ENCODE data around the gene FRK. TPM values are rescaled to one million over a fixed set of nuclear protein-coding genes. Genes with fewer than 3 reads are reported as not detected.

FRK gene
- total RNA-seq, 4 donors from 2014 or later: 7.4 to 54.3 (median 31.2) TPM

DNA sequence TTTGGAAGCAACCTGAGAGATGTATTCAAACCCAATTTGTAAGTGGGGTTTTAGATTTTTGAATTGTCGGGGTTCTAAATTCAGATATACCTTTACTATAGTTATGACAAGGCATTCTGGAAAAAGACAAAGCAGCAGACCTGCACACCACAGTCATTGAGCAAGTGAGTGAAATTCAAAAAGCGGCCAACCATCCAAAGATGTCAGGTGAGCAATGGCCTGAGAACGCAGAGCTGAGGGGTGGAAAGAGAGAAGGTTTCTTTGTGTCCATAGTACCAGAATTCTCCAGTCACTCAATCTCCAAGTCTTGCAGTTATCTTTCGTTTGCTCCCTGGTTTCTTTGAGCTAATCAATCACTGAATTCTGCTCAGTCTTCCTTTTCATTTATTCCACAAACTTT is 1.8 kb upstream of the FRK start:
- no peak overlapping the region for H3K4me3 ChIP-seq
- H3K9me3 ChIP-seq: no peaks in the 10 kb centered on the region
- H3K4me1 ChIP-seq: no peaks in the 10 kb centered on the region
- H3K27ac ChIP-seq: no peak overlapping the region
- TF ChIP-seq, protein P1, sequence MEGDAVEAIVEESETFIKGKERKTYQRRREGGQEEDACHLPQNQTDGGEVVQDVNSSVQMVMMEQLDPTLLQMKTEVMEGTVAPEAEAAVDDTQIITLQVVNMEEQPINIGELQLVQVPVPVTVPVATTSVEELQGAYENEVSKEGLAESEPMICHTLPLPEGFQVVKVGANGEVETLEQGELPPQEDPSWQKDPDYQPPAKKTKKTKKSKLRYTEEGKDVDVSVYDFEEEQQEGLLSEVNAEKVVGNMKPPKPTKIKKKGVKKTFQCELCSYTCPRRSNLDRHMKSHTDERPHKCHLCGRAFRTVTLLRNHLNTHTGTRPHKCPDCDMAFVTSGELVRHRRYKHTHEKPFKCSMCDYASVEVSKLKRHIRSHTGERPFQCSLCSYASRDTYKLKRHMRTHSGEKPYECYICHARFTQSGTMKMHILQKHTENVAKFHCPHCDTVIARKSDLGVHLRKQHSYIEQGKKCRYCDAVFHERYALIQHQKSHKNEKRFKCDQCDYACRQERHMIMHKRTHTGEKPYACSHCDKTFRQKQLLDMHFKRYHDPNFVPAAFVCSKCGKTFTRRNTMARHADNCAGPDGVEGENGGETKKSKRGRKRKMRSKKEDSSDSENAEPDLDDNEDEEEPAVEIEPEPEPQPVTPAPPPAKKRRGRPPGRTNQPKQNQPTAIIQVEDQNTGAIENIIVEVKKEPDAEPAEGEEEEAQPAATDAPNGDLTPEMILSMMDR (IDR thresholded peaks at IDR 0.05): no peak
- no peak for TF ChIP-seq POLR2A (IDR thresholded peaks at IDR 0.05)
- no peaks in the 10 kb centered on the region for H3K36me3 ChIP-seq
- H3K27me3 ChIP-seq: no peaks in the 10 kb centered on the region
- DNase-seq: no peak

DNA sequence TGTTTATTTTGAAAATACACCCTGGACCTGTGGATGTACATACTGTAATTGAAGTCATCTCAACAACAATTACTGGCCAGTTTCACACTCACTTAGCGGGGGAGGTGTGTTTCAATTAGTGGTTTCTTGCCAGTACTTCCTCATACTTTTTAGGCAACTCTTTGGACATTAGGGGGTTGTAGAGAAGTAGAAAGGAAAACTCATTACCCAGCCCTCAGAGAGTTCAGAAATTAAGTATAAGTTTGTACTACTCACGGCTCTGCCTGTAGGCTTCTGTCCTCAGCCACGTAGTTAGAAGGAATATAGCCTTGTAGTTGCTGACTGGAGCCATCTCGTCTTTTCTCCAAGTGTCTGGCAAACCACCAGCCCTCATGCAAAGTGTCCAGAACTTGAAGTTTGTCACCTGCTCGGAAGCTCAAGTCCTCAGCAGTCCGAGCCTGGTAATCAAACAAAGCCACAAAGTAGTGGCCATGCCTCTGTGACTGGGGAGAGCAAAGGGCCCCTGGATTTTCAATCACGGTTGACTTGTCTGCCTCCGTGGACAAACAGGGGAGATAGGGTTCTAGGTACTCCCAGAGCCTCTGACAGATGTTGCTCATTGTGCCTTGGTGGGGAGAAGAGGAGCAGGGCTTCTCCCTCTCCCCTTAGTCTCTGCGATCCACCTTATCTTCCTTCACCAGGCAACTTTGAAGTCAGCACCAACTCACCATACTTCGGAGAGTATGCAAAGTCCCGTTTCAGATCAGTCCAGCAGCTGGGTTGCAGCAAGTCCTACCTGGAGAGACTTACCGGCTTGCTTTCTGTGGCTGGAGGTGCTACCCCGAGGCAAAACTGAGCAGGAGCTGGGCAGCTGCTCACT is 749 bp downstream of the FRK start:
- peak in 2 of 3 donors; percentile 50 to 64 for DNase-seq
- H3K9me3 ChIP-seq: no peaks in the 10 kb centered on the region

DNA sequence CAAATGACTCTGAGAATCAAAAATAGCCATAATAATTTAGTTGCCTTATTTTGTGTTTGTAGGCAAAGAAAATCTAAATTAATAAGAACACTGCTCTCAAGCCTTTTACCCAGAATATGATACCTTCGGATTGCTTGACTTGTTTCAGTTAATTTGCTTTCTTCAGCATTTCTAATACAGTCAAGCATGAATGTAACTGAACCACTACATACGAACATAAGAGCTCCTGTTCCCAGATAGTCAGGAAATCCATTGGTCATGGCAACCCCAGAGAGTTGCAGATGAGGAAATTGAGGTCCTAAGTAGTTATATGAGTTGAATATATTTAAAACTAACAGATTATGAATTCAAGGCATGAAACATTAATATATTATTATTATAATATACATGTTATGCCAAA is 2.9 kb downstream of the FRK start:
- no peaks in the 10 kb centered on the region for H3K4me1 ChIP-seq
- no peaks in the 10 kb centered on the region for H3K9me3 ChIP-seq
- no peak for DNase-seq
- no peaks in the 10 kb centered on the region for H3K36me3 ChIP-seq
- H3K4me3 ChIP-seq: peak overlapping the region in 2 of 4 donors; percentile 39 to 53
- TF ChIP-seq, protein P1 (IDR thresholded peaks at IDR 0.05): no peak
- TF ChIP-seq POLR2A (IDR thresholded peaks at IDR 0.05): no peak
- H3K27me3 ChIP-seq: no peaks in the 10 kb centered on the region
- no peak overlapping the region for H3K27ac ChIP-seq

More for the DNA sequence above, 749 bp downstream of the FRK start:
- no peak for TF ChIP-seq POLR2A (IDR thresholded peaks at IDR 0.05)
- TF ChIP-seq, protein P1 (IDR thresholded peaks at IDR 0.05): peak in 1 of 6 experiments; percentile 2
- Histone ChIP-seq H3K27me3 (no peaks in the 10 kb centered on the region), H3K27ac (peak overlapping the region in 3 of 4 donors; percentile 61 to 90 (median 81)), H3K4me3 (peak overlapping the region in 3 of 4 donors; percentile 30 to 53 (median 53)), H3K4me1 (no peaks in the 10 kb centered on the region), H3K36me3 (no peaks in the 10 kb centered on the region)

DNA sequence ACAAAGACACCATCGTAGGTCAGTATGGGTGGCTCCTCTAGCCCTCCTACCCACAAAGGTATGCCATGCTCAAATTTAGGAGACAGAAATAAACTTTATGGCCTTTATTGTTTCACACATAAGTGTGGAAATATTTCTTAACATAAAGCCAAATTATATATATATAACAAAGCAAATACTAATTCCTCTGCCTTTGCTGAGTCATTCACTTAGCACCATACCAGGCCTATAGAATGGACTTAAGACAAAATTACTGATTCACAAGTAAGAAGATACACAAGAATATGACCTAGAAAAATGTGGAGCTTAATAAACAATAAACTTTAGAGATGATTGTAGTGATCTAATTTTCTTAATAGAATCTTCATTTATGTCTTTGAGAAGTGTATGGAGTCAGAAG is 5.2 kb downstream of the FRK start:
- no peak for DNase-seq
- H3K27me3 ChIP-seq: no peaks in the 10 kb centered on the region
- peak overlapping the region in 1 of 4 donors; percentile 14 for H3K4me3 ChIP-seq
- no peak overlapping the region for H3K27ac ChIP-seq
- H3K36me3 ChIP-seq: no peaks in the 10 kb centered on the region
- TF ChIP-seq, protein P1 (IDR thresholded peaks at IDR 0.05): no peak
- no peak for TF ChIP-seq POLR2A (IDR thresholded peaks at IDR 0.05)
- H3K4me1 ChIP-seq: no peaks in the 10 kb centered on the region
- no peaks in the 10 kb centered on the region for H3K9me3 ChIP-seq

DNA sequence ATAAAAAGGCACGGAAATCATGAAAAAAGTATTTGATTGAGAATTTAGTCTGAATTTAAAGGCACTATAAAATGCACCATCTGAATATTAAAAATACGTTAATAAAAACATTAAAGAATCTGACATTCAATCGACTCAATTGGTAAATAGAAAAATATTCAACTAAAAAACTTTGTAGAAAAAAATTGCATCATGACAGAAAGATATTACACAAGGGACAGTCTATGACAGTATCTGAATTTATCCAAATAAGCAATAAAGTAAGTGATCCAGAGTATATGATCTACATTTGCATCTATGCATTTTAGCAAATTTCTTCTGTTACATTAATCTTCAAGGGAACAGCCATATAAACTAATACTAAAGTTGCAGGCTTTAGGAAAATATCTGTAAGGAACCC is 9.4 kb downstream of the FRK start:
- Histone ChIP-seq H3K27me3 (no peaks in the 10 kb centered on the region), H3K4me1 (peaks cover 0 to 14% (median 2%) of the 10 kb centered on the region in 4 donors), H3K4me3 (no peak overlapping the region), H3K27ac (no peak overlapping the region), H3K9me3 (no peaks in the 10 kb centered on the region), H3K36me3 (peaks cover 0 to 3% (median 0%) of the 10 kb centered on the region in 3 donors)
- TF ChIP-seq, protein P1 (IDR thresholded peaks at IDR 0.05): no peak
- TF ChIP-seq POLR2A (IDR thresholded peaks at IDR 0.05): no peak
- no peak for DNase-seq

All from Peyer's patch (tissue), 4 donors.